GM11168 (cell line): ENCODE results near the gene ECHDC3.
"Not testable (repeated sequence)": the region's sequence is repeated elsewhere in the genome, so short reads cannot be mapped to it uniquely, and the experiment has no call there.

Experiments
- in situ Hi-C: fragments of 300-500 bp; cut with MboI; formaldehyde crosslinking; loops from one replicate; pipeline ENCODE4 v1.12.0; 2022; ENCODE audit warnings: low sequenced_read_pairs; ENCODE audit not compliant: unreplicated experiment

ECHDC3 gene, protein sequence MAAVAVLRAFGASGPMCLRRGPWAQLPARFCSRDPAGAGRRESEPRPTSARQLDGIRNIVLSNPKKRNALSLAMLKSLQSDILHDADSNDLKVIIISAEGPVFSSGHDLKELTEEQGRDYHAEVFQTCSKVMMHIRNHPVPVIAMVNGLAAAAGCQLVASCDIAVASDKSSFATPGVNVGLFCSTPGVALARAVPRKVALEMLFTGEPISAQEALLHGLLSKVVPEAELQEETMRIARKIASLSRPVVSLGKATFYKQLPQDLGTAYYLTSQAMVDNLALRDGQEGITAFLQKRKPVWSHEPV

GRCh38 chr10:11742009-11742778 lies at the start of gene ECHDC3:
Gene ECHDC3 (plus strand): TSS chr10:11742382. CDS start chr10:11742577, 195 bp downstream.
- in situ Hi-C loops: no loop called here

- in situ Hi-C loops: no loop called here
Measured at GRCh38 chr10:11693376-11693775, 48.8 kb upstream of the ECHDC3 start.

DNA sequence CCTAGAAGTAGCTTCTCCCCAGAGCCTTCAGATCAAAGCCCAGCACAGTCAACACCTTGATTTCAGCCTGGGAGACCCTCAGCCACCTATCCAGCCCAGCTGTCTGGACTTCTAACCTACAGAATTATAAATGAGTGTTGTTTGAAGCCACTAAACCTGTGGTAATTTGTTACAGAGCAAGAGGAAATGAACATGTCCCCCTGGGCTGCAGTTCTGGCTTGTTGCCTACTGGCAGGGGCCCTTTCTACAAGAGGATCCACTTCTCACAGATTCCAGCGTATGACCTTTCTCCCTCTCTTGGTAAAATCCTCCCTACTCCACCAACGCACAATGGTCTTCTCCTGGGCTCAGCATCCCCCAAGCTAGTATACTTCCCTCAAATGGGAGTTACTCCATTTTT lies 46.4 kb upstream of the ECHDC3 start:
- in situ Hi-C loops: no loop called here

- in situ Hi-C loops: no loop called here
Measured at GRCh38 chr10:11697718-11698527, 44.3 kb upstream of the ECHDC3 start.

DNA sequence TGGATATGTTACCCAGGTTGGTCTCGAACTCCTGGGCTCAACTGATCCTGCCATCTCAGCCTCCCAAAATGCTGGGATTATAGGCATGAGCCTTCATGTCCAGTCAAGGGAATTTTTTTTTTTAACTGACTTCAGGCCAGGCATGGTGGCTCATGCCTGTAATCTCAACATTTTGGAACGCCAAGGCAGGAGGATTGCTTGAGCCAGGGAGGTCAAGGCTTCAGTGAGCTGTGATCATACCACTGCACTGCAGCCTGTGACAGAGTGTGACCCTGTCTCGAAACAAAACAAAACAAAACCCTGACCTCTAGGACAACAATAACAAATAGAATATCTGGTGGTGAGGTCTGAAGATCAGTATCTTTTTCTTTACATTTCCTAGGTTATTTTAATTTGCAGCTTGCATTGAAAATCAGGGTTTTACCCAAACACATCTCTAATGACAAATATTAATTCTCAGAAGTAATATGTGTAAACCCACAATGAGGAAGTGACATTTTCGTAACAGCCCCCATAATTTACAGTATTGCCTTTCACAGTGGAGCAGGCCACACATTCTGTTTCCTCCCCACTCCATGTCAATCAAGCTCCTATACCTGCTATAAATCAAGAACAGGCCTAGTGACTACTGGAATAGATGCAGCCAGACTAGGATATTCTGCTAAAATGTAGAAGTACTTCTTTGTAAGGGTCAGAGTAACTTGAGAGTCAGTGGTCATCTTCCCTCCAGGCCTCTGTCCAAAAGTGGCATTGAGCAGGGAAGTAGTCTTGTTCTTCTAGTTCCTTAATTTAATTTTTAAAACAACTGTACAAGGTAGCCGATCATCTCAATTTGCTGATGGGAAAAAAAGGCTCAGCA lies 43.3 kb upstream of the ECHDC3 start:
- in situ Hi-C loops: no loop called here

DNA sequence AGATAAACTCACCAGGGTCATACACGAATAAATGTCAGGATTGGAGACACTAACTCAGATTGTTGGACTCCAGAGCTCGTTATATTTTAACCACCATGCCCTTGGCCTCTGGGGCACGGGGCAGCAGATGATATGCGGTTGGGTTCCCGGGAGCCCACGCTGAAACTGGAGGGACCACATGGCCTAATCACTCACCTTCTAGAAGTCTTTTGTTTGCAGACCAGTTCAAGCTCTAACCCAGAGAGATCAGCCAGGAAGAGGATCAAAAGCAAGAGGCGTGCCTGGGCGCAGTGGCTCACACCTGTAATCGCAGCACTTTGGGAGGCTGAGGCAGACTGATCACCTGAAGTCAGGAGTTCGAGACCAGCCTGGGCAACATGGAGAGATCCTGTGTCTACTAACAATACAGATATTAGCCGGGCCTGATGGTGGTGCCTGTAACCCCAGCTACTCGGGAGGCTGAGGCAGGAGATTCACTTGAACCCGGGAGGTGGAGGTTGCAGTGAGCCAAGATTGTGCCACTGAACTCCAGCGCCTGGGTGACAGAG lies 42.6 kb upstream of the ECHDC3 start:
- in situ Hi-C loops: no loop called here

DNA sequence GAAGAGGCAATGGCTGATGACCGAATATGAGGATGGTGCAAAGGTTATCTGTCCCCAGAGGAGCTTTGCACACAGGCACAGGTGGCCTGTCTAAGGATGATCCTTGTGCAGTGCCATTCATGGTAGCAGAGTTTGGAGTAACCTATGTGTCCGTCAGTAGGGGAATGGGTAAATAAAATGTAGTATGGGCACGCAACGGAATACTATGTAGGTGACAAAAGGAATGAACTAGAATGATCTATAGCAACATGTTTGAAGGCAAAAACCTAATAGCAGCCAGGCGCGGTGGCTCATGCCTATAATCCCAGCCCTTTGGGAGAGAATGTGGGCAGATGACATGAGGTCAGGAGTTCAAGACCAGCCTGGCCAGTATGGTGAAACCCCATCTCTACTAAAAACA lies 41.6 kb upstream of the ECHDC3 start:
- in situ Hi-C loops: no loop called here

GRCh38 chr10:11701451-11702095 lies 40.6 kb upstream of the ECHDC3 start:
- in situ Hi-C loops: no loop called here

DNA sequence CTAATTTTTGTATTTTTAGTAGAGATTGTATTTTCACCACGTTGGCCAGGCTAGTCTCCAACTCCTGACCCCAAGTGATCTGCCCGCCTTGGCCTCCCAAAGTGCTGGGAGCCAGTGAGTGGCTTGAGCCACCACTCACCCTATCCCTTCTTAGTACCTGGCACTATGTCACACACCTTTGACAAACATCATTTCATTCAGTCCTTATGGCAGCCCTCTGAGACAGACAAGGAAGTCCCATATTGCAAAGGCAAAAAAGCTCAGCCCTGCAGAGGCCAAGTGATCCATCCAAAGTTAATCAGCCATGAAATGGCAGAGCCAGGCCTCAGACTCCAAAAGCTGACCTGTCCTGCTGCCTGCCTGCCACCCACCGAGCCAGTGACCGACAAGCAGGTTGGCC lies 39.9 kb upstream of the ECHDC3 start:
- in situ Hi-C loops: no loop called here

GRCh38 chr10:11704092-11704491 lies 38.1 kb upstream of the ECHDC3 start:
- in situ Hi-C loops: no loop called here

DNA sequence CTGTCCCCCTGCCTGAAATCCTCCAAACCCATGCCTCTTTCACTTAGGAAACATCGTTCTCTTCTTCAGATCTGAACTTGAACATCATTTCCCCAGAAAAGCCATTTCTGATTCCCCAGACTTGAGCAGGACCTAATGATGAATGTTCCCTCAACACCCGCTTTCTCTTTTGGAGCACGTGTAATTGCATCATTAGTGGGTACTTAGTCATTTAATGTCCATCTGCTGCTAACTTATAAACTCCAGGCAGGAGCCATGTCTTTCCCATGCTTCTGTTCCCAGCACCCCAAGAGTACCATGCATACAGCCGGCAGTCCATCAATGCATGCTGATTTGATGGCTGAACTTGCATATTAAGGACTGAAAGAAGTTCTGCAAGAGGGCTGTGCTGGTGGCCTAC lies 36.5 kb upstream of the ECHDC3 start:
- in situ Hi-C loops: no loop called here

- in situ Hi-C loops: no loop called here
Measured at GRCh38 chr10:11706895-11707567, 35.2 kb upstream of the ECHDC3 start.

- in situ Hi-C loops: no loop called here
Measured at GRCh38 chr10:11707624-11708350, 34.4 kb upstream of the ECHDC3 start.

- in situ Hi-C loops: not testable (repeated sequence)
Measured at GRCh38 chr10:11708801-11709200, 33.4 kb upstream of the ECHDC3 start.

DNA sequence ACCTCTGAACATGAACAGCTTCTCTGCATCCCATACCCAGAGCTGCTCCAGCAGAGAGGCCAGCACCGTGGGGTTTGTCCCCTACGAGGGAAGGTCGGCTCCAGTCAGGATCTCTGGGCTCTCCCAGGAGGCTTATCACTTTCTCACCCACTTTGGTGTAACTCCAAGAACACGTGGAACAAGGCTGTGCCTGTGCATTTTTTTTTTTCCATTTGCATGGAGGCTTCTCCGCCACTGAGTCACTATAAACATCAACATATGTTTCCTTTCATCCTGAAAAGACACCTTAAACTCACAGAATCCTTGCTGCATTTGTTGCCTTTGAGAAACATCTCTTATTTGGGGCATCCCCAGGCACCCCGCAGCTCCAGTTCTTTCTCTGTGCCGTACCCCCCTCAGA lies 29.4 kb upstream of the ECHDC3 start:
- in situ Hi-C loops: no loop called here

DNA sequence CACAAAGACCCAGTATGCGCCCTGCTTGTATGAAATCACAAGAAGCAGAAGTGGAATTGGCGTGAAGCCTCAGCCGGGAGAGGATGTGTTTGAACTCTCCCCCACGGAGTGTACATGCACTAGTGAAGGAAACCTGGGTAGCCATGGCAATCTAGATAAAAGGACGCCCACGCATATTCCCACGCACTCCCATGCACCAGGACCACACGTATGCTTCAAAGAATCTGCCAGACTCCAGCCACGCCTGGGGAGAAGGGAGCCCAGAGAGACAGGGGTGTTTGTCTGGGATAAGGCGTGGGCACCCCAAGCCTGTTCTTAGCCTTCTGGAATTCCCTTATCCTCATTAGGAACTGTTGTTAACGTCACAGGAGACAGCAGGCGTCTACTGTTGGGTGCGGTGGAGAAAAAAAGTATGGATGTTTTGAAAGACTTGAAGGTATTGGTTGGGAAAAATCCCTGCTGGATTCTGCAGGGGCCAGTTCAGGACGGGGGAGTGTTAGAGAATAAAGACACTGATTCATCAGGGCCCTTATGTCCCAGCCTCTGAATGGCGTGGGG lies 28.9 kb upstream of the ECHDC3 start:
- in situ Hi-C loops: no loop called here

DNA sequence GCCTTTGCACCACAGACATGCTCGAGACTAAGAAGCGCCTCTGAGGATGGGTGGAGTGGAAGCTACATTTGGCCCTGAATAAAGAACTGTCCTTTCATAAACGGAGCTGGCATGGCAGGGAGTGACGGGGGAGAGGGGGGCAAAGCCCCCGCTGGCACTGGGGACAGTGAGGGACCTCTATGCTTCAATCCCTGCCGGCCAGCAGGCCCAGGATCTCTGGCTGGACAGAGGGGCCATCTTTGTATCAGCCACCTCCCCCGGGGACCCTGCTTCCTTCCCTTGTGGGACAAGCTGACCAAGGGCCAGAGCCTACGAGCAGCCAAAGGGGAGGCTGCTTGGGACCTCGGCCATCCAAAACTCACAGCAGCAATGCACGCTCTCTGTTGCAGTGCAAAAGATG lies 28.2 kb upstream of the ECHDC3 start:
- in situ Hi-C loops: no loop called here
